Natural killer cell (primary cell): ENCODE measurements around the gene SP9. TPM values are rescaled to one million over a fixed set of nuclear protein-coding genes. Genes with fewer than 3 reads are reported as not detected.

ENCODE experiments used
- ATAC-seq, 3 donors: fragments of 150-1000 bp in 2 of 3; fragments of 200-7000 bp in 1 of 3; cut with Tn5 transposase; 1 replicate in 1 of 3; 2 replicates in 2 of 3; pipeline ENCODE4 v1.10.0; 2021; ENCODE audit warnings: mild to moderate bottlenecking in 2 of 3, moderate library complexity in 2 of 3
- DNase-seq, 2 donors: peaks; one replicate each; pipeline versions ENCODE4 v3.0.0 to v3.0.0-alpha.2; 2013 to 2021; ENCODE audit warnings: mixed read lengths in 1 of 2
- H3K27ac ChIP-seq: one replicate; pipeline ENCODE4 v1.5.1; 2013; ENCODE audit warnings: mild to moderate bottlenecking, low read length
- H3K27me3 ChIP-seq: one replicate; pipeline ENCODE4 v1.6.1; 2013; ENCODE audit warnings: low read length; ENCODE audit not compliant: control insufficient read depth, insufficient read depth
- H3K36me3 ChIP-seq: one replicate; pipeline ENCODE4 v1.6.1; 2013; ENCODE audit warnings: low read length; ENCODE audit not compliant: control insufficient read depth, insufficient read depth
- H3K4me1 ChIP-seq: one replicate; pipeline ENCODE4 v1.6.1; 2013; ENCODE audit warnings: low read length; ENCODE audit not compliant: control insufficient read depth, insufficient read depth
- H3K4me3 ChIP-seq: one replicate; pipeline ENCODE4 v1.5.1; 2013; ENCODE audit warnings: low read length
- H3K9me3 ChIP-seq: one replicate; pipeline ENCODE4 v1.6.1; 2013; ENCODE audit warnings: low read length; ENCODE audit not compliant: control insufficient read depth, insufficient read depth
- H3K27ac Mint-ChIP-seq, 2 donors: one replicate each; pipeline ENCODE4 v1.8.0; 2022; ENCODE audit warnings: mild to moderate bottlenecking in 2 of 2, mixed read lengths in 2 of 2, moderate library complexity in 1 of 2
- H3K27me3 Mint-ChIP-seq, 2 donors: one replicate each; pipeline ENCODE4 v1.8.0; 2022; ENCODE audit warnings: low read depth in 2 of 2, mixed read lengths in 2 of 2
- H3K36me3 Mint-ChIP-seq: one replicate; pipeline ENCODE4 v1.8.0; 2022; ENCODE audit warnings: mixed read lengths
- H3K4me1 Mint-ChIP-seq, 2 donors: one replicate each; pipeline ENCODE4 v1.8.0; 2022; ENCODE audit warnings: mixed read lengths in 2 of 2
- H3K4me3 Mint-ChIP-seq: one replicate; pipeline ENCODE4 v1.8.0; 2022; ENCODE audit warnings: mild to moderate bottlenecking, moderate library complexity, mixed read lengths
- H3K9me3 Mint-ChIP-seq, 2 donors: one replicate each; pipeline ENCODE4 v1.8.0; 2022; ENCODE audit warnings: mixed read lengths in 2 of 2
- CTCF ChIP-seq: fragments of 200-600 bp; IDR thresholded peaks from one replicate; pipeline ENCODE4 v1.8.0; 2022; ENCODE audit warnings: antibody characterized with exemption
- WGBS: methylation state at CpG from one replicate; pipeline ENCODE4 v1.1.7; 2013; ENCODE audit warnings: missing lambda C conversion rate; ENCODE audit not compliant: insufficient coverage; 5-methylcytosine and 5-hydroxymethylcytosine counted together
- intact Hi-C: fragments of 100-400 bp; cut with micrococcal nuclease; formaldehyde crosslinking; loops from one replicate; pipeline ENCODE4 v1.14.2; 2022
- total RNA-seq, 4 donors: library from RNA; stranded (reverse); fragments of 120-200 nt in 1 of 4; gene quantifications; one replicate each; pipeline versions ENCODE4 v1.2.3 to v1.2.4, GENCODE V29; 2013 to 2022

Gene SP9
- total RNA-seq, 3 donors from 2014 or later (not counting 1 experiment from before 2014, with no cell fraction given), result not detected

- H3K9me3 Mint-ChIP-seq, result no peaks in the 10 kb centered on the region
- H3K4me3 ChIP-seq, result no peak overlapping the region
- H3K27me3 Mint-ChIP-seq, result peaks cover 49 to 79% of the 10 kb centered on the region in 2 donors
- peaks cover 17% of the 10 kb centered on the region for H3K27me3 ChIP-seq
- H3K36me3 Mint-ChIP-seq, result no peaks in the 10 kb centered on the region
- no peaks in the 10 kb centered on the region for H3K36me3 ChIP-seq
- H3K9me3 ChIP-seq, result no peaks in the 10 kb centered on the region
- H3K4me1 Mint-ChIP-seq, result peaks cover 8 to 12% of the 10 kb centered on the region in 2 donors
- DNase-seq (no peak), ATAC-seq (no peak)
- H3K27ac ChIP-seq, result no peak overlapping the region
- no peak overlapping the region for H3K4me3 Mint-ChIP-seq
- intact Hi-C loops, result no loop called here
- H3K4me1 ChIP-seq, result no peaks in the 10 kb centered on the region
- WGBS, result 93% methylated on average over 2 of the region's 2 CpGs
- H3K27ac Mint-ChIP-seq, result no peak overlapping the region
- TF ChIP-seq CTCF, result no peak
Observed at GRCh38 chr2:174312581-174313234, 22.0 kb upstream of the SP9 start.

- TF ChIP-seq CTCF, result no peak
- Histone ChIP-seq H3K27me3 (peaks cover 24% of the 10 kb centered on the region), H3K4me1 (peaks cover 13% of the 10 kb centered on the region), H3K27ac (no peak overlapping the region), H3K9me3 (no peaks in the 10 kb centered on the region), H3K36me3 (no peaks in the 10 kb centered on the region), H3K4me3 (no peak overlapping the region)
- DNase-seq, result no peak
- Mint-ChIP-seq H3K27ac (no peak overlapping the region), H3K36me3 (no peaks in the 10 kb centered on the region), H3K9me3 (no peaks in the 10 kb centered on the region), H3K27me3 (peaks cover 47 to 81% of the 10 kb centered on the region in 2 donors), H3K4me3 (no peak overlapping the region), H3K4me1 (peaks cover 12 to 14% of the 10 kb centered on the region in 2 donors)
- WGBS, result no CpG with 5 or more reads among the region's 1 CpG
- intact Hi-C loops, result no loop called here
- no peak for ATAC-seq
Observed at GRCh38 chr2:174322149-174322548, 12.6 kb upstream of the SP9 start.

GRCh38 chr2:174322746-174323145 lies 12.0 kb upstream of the SP9 start:
- no peak overlapping the region for H3K4me3 Mint-ChIP-seq
- Histone ChIP-seq H3K36me3 (no peaks in the 10 kb centered on the region), H3K9me3 (no peaks in the 10 kb centered on the region), H3K4me1 (peaks cover 19% of the 10 kb centered on the region), H3K4me3 (no peak overlapping the region), H3K27ac (no peak overlapping the region), H3K27me3 (peaks cover 29% of the 10 kb centered on the region)
- TF ChIP-seq CTCF, result no peak
- intact Hi-C loops, result no loop called here
- 95% methylated on average over 1 of the region's 1 CpG for whole genome bisulfite sequencing
- no peak overlapping the region for H3K27ac Mint-ChIP-seq
- DNase-seq (no peak), ATAC-seq (no peak)
- H3K9me3 Mint-ChIP-seq, result no peaks in the 10 kb centered on the region
- H3K36me3 Mint-ChIP-seq, result no peaks in the 10 kb centered on the region
- peaks cover 17 to 20% of the 10 kb centered on the region in 2 donors for H3K4me1 Mint-ChIP-seq
- peaks cover 53 to 86% of the 10 kb centered on the region in 2 donors for H3K27me3 Mint-ChIP-seq

GRCh38 chr2:174324530-174324929 lies 10.2 kb upstream of the SP9 start:
- Histone ChIP-seq H3K4me3 (no peak overlapping the region), H3K27me3 (peaks cover 45% of the 10 kb centered on the region), H3K27ac (no peak overlapping the region), H3K36me3 (no peaks in the 10 kb centered on the region), H3K9me3 (no peaks in the 10 kb centered on the region), H3K4me1 (peaks cover 27% of the 10 kb centered on the region)
- no peak overlapping the region for H3K27ac Mint-ChIP-seq
- H3K4me3 Mint-ChIP-seq, result no peak overlapping the region
- no CpG with 5 or more reads among the region's 2 CpGs for WGBS
- H3K27me3 Mint-ChIP-seq, result peaks cover 66 to 84% of the 10 kb centered on the region in 2 donors
- H3K9me3 Mint-ChIP-seq, result no peaks in the 10 kb centered on the region
- DNase-seq (no peak), ATAC-seq (no peak)
- no peak for TF ChIP-seq CTCF
- H3K4me1 Mint-ChIP-seq, result peaks cover 19 to 31% of the 10 kb centered on the region in 2 donors
- intact Hi-C loops, result no loop called here
- H3K36me3 Mint-ChIP-seq, result no peaks in the 10 kb centered on the region
